DOHH2 (cell line): ENCODE measurements around the gene OBP2B.

Experiments
- CTCF ChIP-seq: fragments of 200-600 bp; sonication (generic); IDR thresholded peaks from one replicate; pipeline ENCODE4 v1.5.1; 2014; ENCODE audit warnings: antibody characterized with exemption, mild to moderate bottlenecking, low read depth, low read length; ENCODE audit not compliant: poor library complexity, severe bottlenecking
- EZH2phosphoT487 ChIP-seq: fragments of 200-600 bp; sonication (generic); IDR thresholded peaks from 2 replicates; pipeline ENCODE4 v1.6.1; 2017; ENCODE audit warnings: borderline replicate concordance, mild to moderate bottlenecking, antibody characterized with exemption, low read length, moderate library complexity, mixed read lengths

DNA sequence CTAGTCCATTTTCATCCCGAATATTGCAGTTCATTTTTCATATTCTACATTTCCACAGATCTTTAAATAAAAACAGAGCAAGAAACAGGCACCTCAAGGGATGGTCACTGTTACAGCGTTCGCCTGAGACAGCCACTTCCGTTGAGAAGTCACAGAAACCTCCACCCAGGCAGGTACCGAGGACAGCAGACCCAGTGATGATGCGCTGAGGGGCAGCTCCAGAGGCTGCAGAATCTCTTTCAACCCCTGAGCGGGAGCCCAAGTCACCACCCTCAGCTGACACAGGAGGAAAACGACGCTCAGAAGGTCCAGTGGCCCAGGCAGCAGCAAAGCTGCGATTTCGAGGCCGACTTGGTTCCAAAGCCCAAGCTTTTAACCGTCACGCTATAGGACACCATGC is 33.2 kb upstream of the OBP2B start:
- TF ChIP-seq CTCF (no peak), EZH2phosphoT487 (no peak)
